ENCODE data around the gene SUMF1. TPM values are rescaled to one million over a fixed set of nuclear protein-coding genes. Genes with fewer than 3 reads are reported as not detected.
"Not testable (repeated sequence)": the region's sequence is repeated elsewhere in the genome, so short reads cannot be mapped to it uniquely, and the experiment has no call there.

SUMF1 gene
- polyA plus RNA-seq, 3 donors: 25.7 to 80.4 (median 74.2) TPM

DNA sequence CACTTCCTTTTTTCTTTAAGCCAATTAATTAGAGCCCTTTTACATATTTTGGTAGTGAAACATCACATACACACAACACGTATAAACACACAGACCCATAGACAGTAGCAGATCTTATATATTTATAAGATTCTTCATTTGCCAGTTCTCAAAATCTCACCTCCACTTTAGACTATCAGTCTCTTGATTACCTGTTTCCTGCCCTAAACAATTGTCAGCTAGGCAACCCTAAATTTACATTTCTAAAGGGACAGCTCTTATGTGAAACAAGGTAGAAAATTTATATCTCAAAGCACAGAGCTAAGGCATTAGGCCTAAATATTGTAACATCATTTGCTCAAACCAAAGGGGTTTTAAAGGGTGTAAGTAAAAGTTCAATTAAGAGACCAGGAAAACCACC, 135.0 kb downstream of the SUMF1 start:
- DNase-seq: no peak
- Histone ChIP-seq H2AFZ (ENCODE audit: insufficient read depth, low read depth, low read length, poor library complexity, severe bottlenecking) (no peak overlapping the region), H3K4me1 (ENCODE audit: control insufficient read depth in 1 of 2, insufficient read depth in 2 of 2, low read length in 2 of 2) (no peaks in the 10 kb centered on the region), H3K79me2 (ENCODE audit: insufficient read depth, low read length) (no peaks in the 10 kb centered on the region), H3K27me3 (ENCODE audit: control insufficient read depth in 2 of 2, insufficient read depth in 2 of 2, low read length in 2 of 2) (no peaks in the 10 kb centered on the region), H3K4me2 (replicated peaks; ENCODE audit: extremely low read depth, low read length, poor library complexity, severe bottlenecking) (no peak overlapping the region), H3K4me3 (replicated peaks in 1 of 3; ENCODE audit: low read depth in 2 of 3, low read length in 3 of 3) (no peak overlapping the region), H3K9me3 (replicated peaks in 1 of 2; ENCODE audit: control insufficient read depth in 1 of 2, insufficient read depth in 1 of 2, low read length in 2 of 2) (peaks cover 23 to 34% of the 10 kb centered on the region in 2 donors), H3K36me3 (replicated peaks in 1 of 2; ENCODE audit: control insufficient read depth in 1 of 2, insufficient read depth in 2 of 2, low read length in 2 of 2) (no peaks in the 10 kb centered on the region), H3K9ac (ENCODE audit: insufficient read depth, low read length, poor library complexity, severe bottlenecking) (no peak overlapping the region), H3K27ac (ENCODE audit: low read depth in 1 of 2, low read length in 2 of 2) (no peak overlapping the region), H4K20me1 (ENCODE audit: insufficient read depth, low read length) (no peaks in the 10 kb centered on the region)
- no peaks in the 10 kb centered on the region for H3K27me3 Mint-ChIP-seq (ENCODE audit: low read depth in 3 of 3)
- intact Hi-C loops (cut with micrococcal nuclease): no loop called here
- H3K27ac Mint-ChIP-seq: no peak overlapping the region
- no peaks in the 10 kb centered on the region for H3K4me1 Mint-ChIP-seq
- H3K9me3 Mint-ChIP-seq: peaks cover 18 to 33% (median 25%) of the 10 kb centered on the region in 7 donors
- peaks cover 15 to 21% of the 10 kb centered on the region in 2 donors for H3K36me3 Mint-ChIP-seq
- no peak overlapping the region for H3K4me3 Mint-ChIP-seq
- TF ChIP-seq, protein P1, sequence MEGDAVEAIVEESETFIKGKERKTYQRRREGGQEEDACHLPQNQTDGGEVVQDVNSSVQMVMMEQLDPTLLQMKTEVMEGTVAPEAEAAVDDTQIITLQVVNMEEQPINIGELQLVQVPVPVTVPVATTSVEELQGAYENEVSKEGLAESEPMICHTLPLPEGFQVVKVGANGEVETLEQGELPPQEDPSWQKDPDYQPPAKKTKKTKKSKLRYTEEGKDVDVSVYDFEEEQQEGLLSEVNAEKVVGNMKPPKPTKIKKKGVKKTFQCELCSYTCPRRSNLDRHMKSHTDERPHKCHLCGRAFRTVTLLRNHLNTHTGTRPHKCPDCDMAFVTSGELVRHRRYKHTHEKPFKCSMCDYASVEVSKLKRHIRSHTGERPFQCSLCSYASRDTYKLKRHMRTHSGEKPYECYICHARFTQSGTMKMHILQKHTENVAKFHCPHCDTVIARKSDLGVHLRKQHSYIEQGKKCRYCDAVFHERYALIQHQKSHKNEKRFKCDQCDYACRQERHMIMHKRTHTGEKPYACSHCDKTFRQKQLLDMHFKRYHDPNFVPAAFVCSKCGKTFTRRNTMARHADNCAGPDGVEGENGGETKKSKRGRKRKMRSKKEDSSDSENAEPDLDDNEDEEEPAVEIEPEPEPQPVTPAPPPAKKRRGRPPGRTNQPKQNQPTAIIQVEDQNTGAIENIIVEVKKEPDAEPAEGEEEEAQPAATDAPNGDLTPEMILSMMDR (IDR thresholded peaks at IDR 0.05): no peak
- no CpG with 5 or more reads among the region's 1 CpG for WGBS (ENCODE audit: insufficient coverage)

DNA sequence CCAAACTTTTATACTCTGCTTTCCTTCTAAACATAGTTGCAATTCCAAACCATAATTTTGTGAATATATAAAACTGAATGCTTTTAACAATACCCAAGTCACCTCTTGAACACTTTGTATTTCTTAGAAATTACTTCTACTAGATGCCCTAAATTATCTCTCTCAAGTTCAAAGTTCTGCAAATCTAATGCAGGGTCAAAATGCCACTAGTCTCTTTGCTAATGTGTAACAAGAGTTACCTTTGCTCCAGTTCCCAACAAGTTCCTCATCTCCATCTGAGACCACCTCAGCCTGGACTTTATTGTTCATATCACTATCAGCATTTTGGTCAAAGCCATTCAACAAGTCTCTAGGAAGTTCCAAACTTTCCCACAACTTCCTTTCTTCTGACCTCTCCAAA, 137.3 kb downstream of the SUMF1 start:
- H3K4me1 Mint-ChIP-seq; H3K4me2 ChIP-seq (replicated peaks; ENCODE audit: extremely low read depth, low read length, poor library complexity, severe bottlenecking); H3K36me3 ChIP-seq (replicated peaks in 1 of 2; ENCODE audit: control insufficient read depth in 1 of 2, insufficient read depth in 2 of 2, low read length in 2 of 2); H4K20me1 ChIP-seq (ENCODE audit: insufficient read depth, low read length); H3K27me3 ChIP-seq (ENCODE audit: control insufficient read depth in 2 of 2, insufficient read depth in 2 of 2, low read length in 2 of 2); H3K27ac Mint-ChIP-seq; H3K9ac ChIP-seq (ENCODE audit: insufficient read depth, low read length, poor library complexity, severe bottlenecking); H3K79me2 ChIP-seq (ENCODE audit: insufficient read depth, low read length); H2AFZ ChIP-seq (ENCODE audit: insufficient read depth, low read depth, low read length, poor library complexity, severe bottlenecking); intact Hi-C loops (cut with micrococcal nuclease); H3K4me3 Mint-ChIP-seq; H3K27ac ChIP-seq (ENCODE audit: low read depth in 1 of 2, low read length in 2 of 2); H3K4me1 ChIP-seq (ENCODE audit: control insufficient read depth in 1 of 2, insufficient read depth in 2 of 2, low read length in 2 of 2); H3K4me3 ChIP-seq (replicated peaks in 1 of 3; ENCODE audit: low read depth in 2 of 3, low read length in 3 of 3); DNase-seq; H3K27me3 Mint-ChIP-seq (ENCODE audit: low read depth in 3 of 3): not testable (repeated sequence)
- peaks cover 23 to 42% of the 10 kb centered on the region in 2 donors for H3K9me3 ChIP-seq (replicated peaks in 1 of 2; ENCODE audit: control insufficient read depth in 1 of 2, insufficient read depth in 1 of 2, low read length in 2 of 2)
- Mint-ChIP-seq H3K9me3 (peaks cover 18 to 41% (median 27%) of the 10 kb centered on the region in 7 donors), H3K36me3 (peaks cover 17 to 24% of the 10 kb centered on the region in 2 donors)
